Activated CD8-positive, alpha-beta memory T cell treated with anti-CD3 and anti-CD28 coated beads, Interleukin-2, amount 50 U/mL, for 48 hours (primary cell): Measurements from ENCODE around the gene ZNF100.
"Not testable (repeated sequence)": the region's sequence is repeated elsewhere in the genome, so short reads cannot be mapped to it uniquely, and the experiment has no call there.

Experiments
- DNase-seq: peaks from one replicate; pipeline ENCODE4 v3.0.0-alpha.2; 2020

ZNF100 gene

DNA sequence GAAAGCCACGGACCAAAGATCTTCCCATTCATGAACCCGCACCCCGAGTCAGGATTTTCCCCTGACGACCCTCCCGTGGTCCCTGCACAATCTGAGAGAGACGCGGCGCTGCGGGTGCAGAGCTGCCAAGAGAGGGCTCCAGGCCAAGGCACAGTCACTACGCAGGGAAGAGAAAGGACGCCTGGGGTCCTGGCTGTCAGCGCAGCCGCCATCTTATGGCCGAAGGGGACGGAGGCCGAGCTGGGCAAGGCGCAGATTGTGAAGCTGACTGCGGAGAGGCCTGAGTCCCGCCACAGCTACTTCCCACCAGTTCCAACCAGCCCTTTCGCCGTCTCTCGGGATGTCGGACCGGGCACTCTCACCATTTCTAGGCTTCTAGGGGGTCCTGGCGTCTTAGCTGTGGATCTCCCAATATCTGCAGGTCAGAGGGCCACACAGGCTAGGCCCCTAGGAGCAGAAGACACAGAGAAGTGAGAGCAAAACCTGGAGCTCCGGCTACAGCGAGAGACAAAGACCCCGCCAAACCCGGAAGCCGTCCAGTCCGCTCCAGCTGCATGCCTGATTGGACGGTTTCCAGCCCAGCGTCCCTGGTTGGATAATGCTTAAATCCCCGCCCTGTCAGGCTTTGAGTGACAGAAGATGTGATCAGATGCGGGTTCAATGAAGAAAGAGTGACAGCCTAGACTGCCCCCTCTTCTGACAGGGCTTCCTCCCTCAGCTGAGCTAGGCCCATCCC lies at the start of gene ZNF100:
ZNF100 (minus strand) TSS at position 515 of the 736 bp plus-strand sequence; CDS start at position 365, 150 bp downstream.
- peak; percentile 89 for DNase-seq

GRCh38 chr19:21812448-21812847 lies 45.1 kb upstream of the ZNF100 start:
- DNase-seq: no peak

GRCh38 chr19:21808400-21809000 lies 41.1 kb upstream of the ZNF100 start:
- not testable (repeated sequence) for DNase-seq

- DNase-seq: no peak
These were observed 22.2 kb upstream of the ZNF100 start for GRCh38 chr19:21789466-21790085.

- no peak for DNase-seq
These were observed 19.6 kb upstream of the ZNF100 start for GRCh38 chr19:21786936-21787335.

GRCh38 chr19:21775792-21776191 lies 8.4 kb upstream of the ZNF100 start:
- not testable (repeated sequence) for DNase-seq

- DNase-seq: peak; percentile 52
These were observed 694 bp downstream of the ZNF100 start for GRCh38 chr19:21766705-21767064.

GRCh38 chr19:21765151-21765550 lies 2.2 kb downstream of the ZNF100 start:
- no peak for DNase-seq

DNA sequence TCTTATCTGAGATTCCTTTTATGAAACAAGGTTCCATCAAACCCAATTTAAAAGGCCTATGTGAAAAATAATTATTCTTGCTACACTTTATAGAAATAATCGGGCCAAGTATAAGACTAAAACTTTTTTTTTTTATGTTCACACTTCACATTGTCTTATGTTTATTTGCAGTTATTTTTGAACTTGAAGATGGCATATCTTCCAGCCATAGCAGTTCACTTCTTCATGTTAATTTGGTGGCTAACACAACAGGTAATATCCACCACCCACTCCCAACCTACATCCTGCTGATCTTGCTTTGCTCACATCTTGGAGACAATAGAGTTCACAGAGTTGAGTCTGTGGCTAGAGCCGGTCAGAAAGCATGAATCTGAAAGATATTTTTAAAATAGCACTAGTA lies 5.8 kb downstream of the ZNF100 start:
- DNase-seq: not testable (repeated sequence)

- DNase-seq: no peak
These were observed 9.1 kb downstream of the ZNF100 start for GRCh38 chr19:21758296-21758695.

- not testable (repeated sequence) for DNase-seq
These were observed 11.8 kb downstream of the ZNF100 start for GRCh38 chr19:21755555-21755954.

DNA sequence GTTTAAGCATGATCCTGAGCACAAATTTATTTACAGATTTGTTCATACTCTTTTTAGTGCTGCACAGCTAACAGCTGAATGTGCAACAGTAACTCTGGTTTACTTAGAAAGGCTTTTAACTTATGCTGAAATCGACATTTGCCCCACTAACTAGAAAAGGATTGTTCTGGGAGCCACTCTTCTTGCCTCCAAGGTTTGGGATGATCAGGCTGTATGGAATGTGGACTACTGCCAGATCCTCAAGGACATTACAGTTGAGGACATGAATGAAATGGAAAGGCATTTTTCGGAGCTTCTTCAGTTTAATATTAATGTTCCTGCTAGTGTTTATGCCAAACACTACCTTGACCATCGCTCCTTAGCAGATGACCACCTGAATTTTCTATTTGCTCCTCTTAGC lies 16.0 kb downstream of the ZNF100 start:
- DNase-seq: no peak

GRCh38 chr19:21750586-21751128 lies 16.7 kb downstream of the ZNF100 start:
- DNase-seq: no peak

DNA sequence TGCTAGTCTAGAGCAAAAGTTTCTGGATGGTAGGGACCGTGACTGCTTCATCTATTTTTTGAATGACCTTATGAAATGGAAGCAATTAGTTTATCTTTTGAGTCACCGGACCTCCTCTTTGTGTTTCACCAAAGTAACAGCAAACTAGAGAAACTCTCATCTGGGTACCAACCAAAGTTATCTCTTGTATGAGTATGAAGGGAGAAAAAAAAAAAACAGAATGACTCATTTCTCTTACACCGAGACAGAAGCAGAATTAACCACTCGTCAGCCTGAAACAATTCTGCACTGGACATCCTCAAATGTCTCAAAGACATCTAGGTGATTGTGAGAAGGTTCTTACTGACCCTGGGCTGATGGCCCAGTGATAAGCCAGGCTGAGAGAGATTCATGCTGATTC lies 18.3 kb downstream of the ZNF100 start:
- no peak for DNase-seq

DNA sequence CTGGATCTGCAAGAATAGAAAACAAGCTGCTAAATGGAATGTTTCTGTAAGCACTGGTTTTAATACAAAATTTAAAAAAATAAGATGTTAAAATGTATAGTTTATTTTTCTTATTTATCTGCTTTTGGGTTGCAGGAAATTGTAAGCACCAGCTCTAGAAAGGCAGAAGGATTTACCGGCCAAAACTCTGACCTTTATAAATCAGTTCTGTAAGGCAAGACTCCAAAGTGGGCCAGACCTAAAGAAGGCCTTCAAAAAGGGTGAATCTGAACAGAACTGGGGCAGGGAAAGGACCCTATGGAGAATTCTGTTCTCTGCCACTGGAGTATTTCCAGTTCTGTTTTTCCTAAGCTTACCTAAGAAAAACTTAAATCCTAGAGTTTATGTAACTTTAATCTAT lies 19.3 kb downstream of the ZNF100 start:
- DNase-seq: no peak

DNA sequence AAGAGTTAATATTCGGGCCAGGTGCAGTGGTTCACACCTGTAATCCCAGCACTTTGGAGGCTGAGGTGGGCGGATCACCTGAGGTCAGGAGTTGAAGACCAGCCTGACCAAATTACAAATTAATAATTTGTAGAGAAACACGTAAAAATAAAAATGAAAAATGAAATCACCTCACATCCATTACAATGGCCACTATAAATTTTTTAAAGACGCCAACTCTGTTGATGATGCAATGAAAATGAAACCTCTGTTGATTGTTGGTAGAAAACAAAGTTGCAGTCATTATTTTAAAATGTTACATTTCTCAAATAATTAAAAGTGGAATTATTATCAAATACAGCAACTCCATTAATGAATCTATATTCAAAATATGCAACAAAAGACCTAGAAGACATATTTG lies 26.8 kb downstream of the ZNF100 start:
- no peak for DNase-seq

DNA sequence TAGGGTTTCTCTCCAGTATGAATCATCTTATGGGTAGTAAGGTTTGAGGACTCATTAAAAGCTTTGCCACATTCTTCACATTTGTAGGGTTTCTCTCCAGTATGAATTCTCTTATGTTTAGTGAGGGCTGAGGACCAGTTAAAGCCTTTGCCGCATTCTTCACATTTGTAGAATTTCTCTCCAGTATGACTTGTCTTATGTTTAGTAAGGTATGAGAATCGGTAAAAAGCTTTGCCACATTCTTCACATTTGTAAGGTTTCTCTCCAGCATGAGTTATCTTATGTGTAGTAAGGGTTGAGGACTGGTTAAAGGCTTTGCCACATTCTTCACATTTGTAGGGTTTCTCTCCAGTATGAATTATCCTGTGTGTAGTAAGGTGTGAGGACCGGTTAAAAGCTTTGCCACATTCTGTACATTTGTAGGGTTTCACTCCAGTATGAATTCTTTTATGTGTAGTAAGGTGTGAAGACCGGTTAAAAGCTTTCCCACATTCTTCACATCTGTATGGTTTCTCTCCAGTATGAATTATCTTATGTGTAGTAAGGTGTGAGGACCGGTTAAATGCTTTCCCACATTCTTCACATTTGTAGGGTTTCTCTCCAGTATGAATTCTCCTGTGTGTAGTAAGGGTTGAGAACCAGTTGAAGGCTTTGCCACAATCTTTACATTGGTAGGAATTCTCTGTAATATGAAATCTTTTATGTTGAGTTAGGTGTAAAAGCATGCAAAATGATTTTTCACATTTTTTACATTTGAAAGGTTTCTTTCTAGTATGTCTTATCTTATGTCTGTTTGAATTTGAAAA lies 40.2 kb downstream of the ZNF100 start:
- not testable (repeated sequence) for DNase-seq

- no peak for DNase-seq
These were observed 53.6 kb downstream of the ZNF100 start for GRCh38 chr19:21713761-21714160.

DNA sequence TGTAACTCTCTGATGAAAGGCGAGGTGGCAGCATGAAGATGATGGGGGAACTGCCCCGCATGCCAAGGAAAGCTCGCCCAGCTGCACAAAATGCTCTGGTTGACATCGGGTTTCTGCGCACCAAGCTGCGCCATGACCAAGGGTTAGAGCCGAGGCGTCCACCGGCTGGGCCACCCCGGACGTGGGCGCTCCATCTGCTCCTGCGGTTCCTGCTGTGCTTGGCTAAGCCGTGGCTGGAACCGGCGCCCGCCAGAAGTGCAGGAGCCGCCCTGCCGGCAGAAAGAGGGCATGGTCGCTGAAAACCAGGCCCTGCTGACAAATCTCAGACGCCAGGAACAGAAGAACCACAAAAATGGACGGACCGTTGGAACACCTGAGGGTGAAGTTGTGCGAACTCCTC lies 57.9 kb downstream of the ZNF100 start:
- no peak for DNase-seq

DNA sequence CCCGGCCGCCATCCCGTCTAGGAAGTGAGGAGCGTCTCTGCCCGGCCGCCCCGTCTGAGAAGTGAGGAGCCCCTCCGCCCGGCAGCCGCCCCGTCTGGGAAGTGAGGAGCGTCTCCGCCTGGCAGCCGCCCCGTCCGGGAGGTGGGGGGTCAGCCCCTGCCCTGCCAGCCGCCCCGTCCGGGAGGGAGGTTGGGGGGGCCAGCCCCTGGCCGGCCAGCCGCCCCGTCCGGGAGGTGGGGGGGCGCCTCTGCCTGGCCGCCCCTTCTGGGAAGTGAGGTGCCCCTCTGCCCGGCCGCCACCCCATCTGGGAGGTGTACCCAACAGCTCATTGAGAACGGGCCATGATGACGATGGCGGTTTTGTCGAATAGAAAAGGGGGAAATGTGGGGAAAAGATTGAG lies 59.5 kb downstream of the ZNF100 start:
- not testable (repeated sequence) for DNase-seq

GRCh38 chr19:21707065-21707464 lies 60.3 kb downstream of the ZNF100 start:
- DNase-seq: no peak

- no peak for DNase-seq
These were observed 62.0 kb downstream of the ZNF100 start for GRCh38 chr19:21705393-21705792.

DNA sequence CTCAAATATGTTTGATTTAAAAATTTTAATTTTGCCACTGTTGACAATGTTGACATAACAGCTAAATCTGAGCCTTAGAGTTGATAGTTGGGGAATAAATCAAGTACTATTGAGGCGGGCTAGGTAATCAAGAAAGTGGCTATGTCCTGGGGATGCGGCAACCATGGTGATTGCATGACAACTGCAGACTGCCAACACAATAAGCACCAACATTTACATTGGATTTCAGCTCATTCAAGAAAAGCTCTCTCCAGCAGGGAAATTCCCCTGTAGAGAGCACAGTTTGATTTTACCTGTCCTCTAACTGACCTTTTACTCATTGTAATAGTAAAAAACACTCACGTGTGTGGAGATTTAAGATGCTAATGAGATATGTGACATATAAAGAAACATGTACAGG lies 63.1 kb downstream of the ZNF100 start:
- no peak for DNase-seq
